ENCODE results near the gene NINJ1.

Gene NINJ1

DNA sequence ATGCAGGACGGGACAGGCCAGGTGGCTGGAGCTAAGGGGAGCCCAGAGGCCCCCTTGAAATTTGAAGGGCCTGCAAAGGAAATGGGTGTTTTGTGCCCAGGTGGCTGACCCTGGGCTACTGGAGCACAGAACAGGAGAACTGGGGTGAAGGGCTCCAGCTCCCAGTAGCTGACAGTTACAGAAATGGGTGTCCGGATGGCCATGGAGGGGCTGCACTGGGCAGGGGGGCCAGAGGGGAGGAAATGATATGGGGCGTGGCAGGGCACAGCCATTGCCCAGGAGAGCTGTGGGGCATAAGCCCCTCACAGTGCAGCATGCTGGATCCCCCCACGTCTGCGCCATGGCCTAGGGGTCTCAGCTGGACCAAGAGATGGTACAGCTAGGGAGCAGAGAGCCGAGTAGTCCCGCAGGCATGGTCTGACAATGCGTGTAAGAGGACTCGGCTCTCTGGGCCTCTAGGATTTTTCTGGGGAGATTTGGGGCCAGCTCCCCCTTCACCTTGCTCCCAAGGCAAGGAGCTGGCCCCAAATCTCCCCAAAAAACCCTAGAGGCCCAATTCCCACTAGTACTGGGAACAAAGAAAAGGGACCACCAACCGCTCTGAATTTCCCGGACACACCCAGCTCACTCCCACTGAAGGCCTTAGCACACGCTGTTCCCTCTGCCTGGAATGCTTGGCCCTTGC, 45.9 kb downstream of the NINJ1 start:
- H4K20me1 ChIP-seq (ENCODE audit: insufficient read depth, low read length): no peaks in the 10 kb centered on the region
- no peaks in the 10 kb centered on the region for H3F3A ChIP-seq (ENCODE audit: insufficient read depth, low read length)
- no peaks in the 10 kb centered on the region for H3K27me3 ChIP-seq (ENCODE audit: insufficient read depth, low read length)
- peaks cover 36% of the 10 kb centered on the region for H3K4me1 ChIP-seq (ENCODE audit: insufficient read depth, low read length, severe bottlenecking)
- no peak overlapping the region for H3K27ac ChIP-seq (ENCODE audit: low read depth, low read length, poor library complexity, severe bottlenecking)
- H3K9me2 ChIP-seq (ENCODE audit: low read depth, low read length): no peaks in the 10 kb centered on the region
- H3K79me2 ChIP-seq (ENCODE audit: insufficient read depth, low read length): no peaks in the 10 kb centered on the region
- no peak overlapping the region for H3K9ac ChIP-seq (ENCODE audit: low read length)
- TF ChIP-seq, protein P1, sequence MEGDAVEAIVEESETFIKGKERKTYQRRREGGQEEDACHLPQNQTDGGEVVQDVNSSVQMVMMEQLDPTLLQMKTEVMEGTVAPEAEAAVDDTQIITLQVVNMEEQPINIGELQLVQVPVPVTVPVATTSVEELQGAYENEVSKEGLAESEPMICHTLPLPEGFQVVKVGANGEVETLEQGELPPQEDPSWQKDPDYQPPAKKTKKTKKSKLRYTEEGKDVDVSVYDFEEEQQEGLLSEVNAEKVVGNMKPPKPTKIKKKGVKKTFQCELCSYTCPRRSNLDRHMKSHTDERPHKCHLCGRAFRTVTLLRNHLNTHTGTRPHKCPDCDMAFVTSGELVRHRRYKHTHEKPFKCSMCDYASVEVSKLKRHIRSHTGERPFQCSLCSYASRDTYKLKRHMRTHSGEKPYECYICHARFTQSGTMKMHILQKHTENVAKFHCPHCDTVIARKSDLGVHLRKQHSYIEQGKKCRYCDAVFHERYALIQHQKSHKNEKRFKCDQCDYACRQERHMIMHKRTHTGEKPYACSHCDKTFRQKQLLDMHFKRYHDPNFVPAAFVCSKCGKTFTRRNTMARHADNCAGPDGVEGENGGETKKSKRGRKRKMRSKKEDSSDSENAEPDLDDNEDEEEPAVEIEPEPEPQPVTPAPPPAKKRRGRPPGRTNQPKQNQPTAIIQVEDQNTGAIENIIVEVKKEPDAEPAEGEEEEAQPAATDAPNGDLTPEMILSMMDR (IDR thresholded peaks at IDR 0.05; ENCODE audit: low read length): no peak
- no peak for TF ChIP-seq EZH2 (IDR thresholded peaks at IDR 0.05; ENCODE audit: borderline replicate concordance, low read length)
- no peak overlapping the region for H3K4me3 ChIP-seq (ENCODE audit: low read depth, low read length, poor library complexity, severe bottlenecking)
- H3K4me2 ChIP-seq (ENCODE audit: low read length): no peak overlapping the region
- no peak overlapping the region for H2AFZ ChIP-seq (ENCODE audit: low read length)
- H3K36me3 ChIP-seq (ENCODE audit: insufficient read depth, low read length): peaks cover 42% of the 10 kb centered on the region
- no peaks in the 10 kb centered on the region for H3K9me3 ChIP-seq (ENCODE audit: low read length)

GRCh38 chr9:93086447-93087224, 47.4 kb downstream of the NINJ1 start:
- Histone ChIP-seq H3K27me3 (ENCODE audit: insufficient read depth, low read length) (no peaks in the 10 kb centered on the region), H3K4me3 (ENCODE audit: low read depth, low read length, poor library complexity, severe bottlenecking) (no peak overlapping the region), H3K27ac (ENCODE audit: low read depth, low read length, poor library complexity, severe bottlenecking) (no peak overlapping the region), H3F3A (ENCODE audit: insufficient read depth, low read length) (no peaks in the 10 kb centered on the region), H3K36me3 (ENCODE audit: insufficient read depth, low read length) (peaks cover 54% of the 10 kb centered on the region), H3K9ac (ENCODE audit: low read length) (no peak overlapping the region), H3K79me2 (ENCODE audit: insufficient read depth, low read length) (no peaks in the 10 kb centered on the region), H2AFZ (ENCODE audit: low read length) (no peak overlapping the region), H4K20me1 (ENCODE audit: insufficient read depth, low read length) (no peaks in the 10 kb centered on the region), H3K9me2 (ENCODE audit: low read depth, low read length) (no peaks in the 10 kb centered on the region), H3K9me3 (ENCODE audit: low read length) (no peaks in the 10 kb centered on the region), H3K4me2 (ENCODE audit: low read length) (no peak overlapping the region), H3K4me1 (ENCODE audit: insufficient read depth, low read length, severe bottlenecking) (peaks cover 22% of the 10 kb centered on the region)
- TF ChIP-seq EZH2 (IDR thresholded peaks at IDR 0.05; ENCODE audit: borderline replicate concordance, low read length): no peak
- TF ChIP-seq, protein P1 (IDR thresholded peaks at IDR 0.05; ENCODE audit: low read length): no peak

- H3K9me3 ChIP-seq (ENCODE audit: low read length): no peaks in the 10 kb centered on the region
- H3K27me3 ChIP-seq (ENCODE audit: insufficient read depth, low read length): no peaks in the 10 kb centered on the region
- TF ChIP-seq, protein P1 (IDR thresholded peaks at IDR 0.05; ENCODE audit: low read length): no peak
- no peak for TF ChIP-seq EZH2 (IDR thresholded peaks at IDR 0.05; ENCODE audit: borderline replicate concordance, low read length)
- H3K36me3 ChIP-seq (ENCODE audit: insufficient read depth, low read length): peaks cover 63% of the 10 kb centered on the region
- no peaks in the 10 kb centered on the region for H3F3A ChIP-seq (ENCODE audit: insufficient read depth, low read length)
- H2AFZ ChIP-seq (ENCODE audit: low read length): no peak overlapping the region
- H3K4me1 ChIP-seq (ENCODE audit: insufficient read depth, low read length, severe bottlenecking): peaks cover 12% of the 10 kb centered on the region
- H3K79me2 ChIP-seq (ENCODE audit: insufficient read depth, low read length): no peaks in the 10 kb centered on the region
- no peak overlapping the region for H3K4me3 ChIP-seq (ENCODE audit: low read depth, low read length, poor library complexity, severe bottlenecking)
- no peaks in the 10 kb centered on the region for H3K9me2 ChIP-seq (ENCODE audit: low read depth, low read length)
- H3K27ac ChIP-seq (ENCODE audit: low read depth, low read length, poor library complexity, severe bottlenecking): no peak overlapping the region
- H4K20me1 ChIP-seq (ENCODE audit: insufficient read depth, low read length): no peaks in the 10 kb centered on the region
- H3K4me2 ChIP-seq (ENCODE audit: low read length): no peak overlapping the region
- no peak overlapping the region for H3K9ac ChIP-seq (ENCODE audit: low read length)
These were observed 48.4 kb downstream of the NINJ1 start for GRCh38 chr9:93085676-93086075.

Measured in OCI-LY1 (cell line).